22Rv1 (cell line): Measurements from ENCODE around the gene NCOA4.
"Not testable (repeated sequence)": the region's sequence is repeated elsewhere in the genome, so short reads cannot be mapped to it uniquely, and the experiment has no call there.

Experiments
- H3K27ac ChIP-seq: fragments of 450-650 bp; 2 replicates; pipeline ENCODE4 v1.5.1; 2017
- ZFX ChIP-seq: fragments of 450-650 bp; IDR thresholded peaks from 2 replicates; pipeline ENCODE4 v1.6.1; 2017; ENCODE audit warnings: antibody characterized with exemption, borderline replicate concordance
- TF ChIP-seq, protein P1 (sequence below): fragments of 450-650 bp; IDR thresholded peaks from 2 replicates; pipeline ENCODE4 v1.5.1; 2017; ENCODE audit warnings: mild to moderate bottlenecking

Gene NCOA4

DNA sequence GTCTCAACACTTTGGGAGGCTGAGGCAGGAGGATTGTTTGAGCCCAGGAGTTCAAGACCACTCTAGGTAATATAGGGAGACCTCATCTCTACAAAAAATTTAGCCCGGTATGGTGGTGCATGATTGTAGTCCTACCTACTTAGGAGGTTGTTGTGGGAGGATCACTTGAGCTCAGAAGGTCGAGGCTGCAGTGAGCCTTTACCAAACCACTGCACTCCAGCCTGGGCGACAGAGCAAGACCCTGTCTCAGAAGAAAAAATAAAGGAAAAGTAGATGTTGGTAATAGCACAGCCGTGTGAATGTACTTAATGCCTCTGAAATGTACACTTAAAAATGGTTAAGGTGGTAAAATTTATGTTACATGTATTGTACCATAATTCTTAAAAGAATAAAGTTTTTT, 32.9 kb downstream of the NCOA4 start:
- H3K27ac ChIP-seq: no peak overlapping the region
- no peak for TF ChIP-seq ZFX
- TF ChIP-seq, protein P1, sequence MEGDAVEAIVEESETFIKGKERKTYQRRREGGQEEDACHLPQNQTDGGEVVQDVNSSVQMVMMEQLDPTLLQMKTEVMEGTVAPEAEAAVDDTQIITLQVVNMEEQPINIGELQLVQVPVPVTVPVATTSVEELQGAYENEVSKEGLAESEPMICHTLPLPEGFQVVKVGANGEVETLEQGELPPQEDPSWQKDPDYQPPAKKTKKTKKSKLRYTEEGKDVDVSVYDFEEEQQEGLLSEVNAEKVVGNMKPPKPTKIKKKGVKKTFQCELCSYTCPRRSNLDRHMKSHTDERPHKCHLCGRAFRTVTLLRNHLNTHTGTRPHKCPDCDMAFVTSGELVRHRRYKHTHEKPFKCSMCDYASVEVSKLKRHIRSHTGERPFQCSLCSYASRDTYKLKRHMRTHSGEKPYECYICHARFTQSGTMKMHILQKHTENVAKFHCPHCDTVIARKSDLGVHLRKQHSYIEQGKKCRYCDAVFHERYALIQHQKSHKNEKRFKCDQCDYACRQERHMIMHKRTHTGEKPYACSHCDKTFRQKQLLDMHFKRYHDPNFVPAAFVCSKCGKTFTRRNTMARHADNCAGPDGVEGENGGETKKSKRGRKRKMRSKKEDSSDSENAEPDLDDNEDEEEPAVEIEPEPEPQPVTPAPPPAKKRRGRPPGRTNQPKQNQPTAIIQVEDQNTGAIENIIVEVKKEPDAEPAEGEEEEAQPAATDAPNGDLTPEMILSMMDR: no peak

DNA sequence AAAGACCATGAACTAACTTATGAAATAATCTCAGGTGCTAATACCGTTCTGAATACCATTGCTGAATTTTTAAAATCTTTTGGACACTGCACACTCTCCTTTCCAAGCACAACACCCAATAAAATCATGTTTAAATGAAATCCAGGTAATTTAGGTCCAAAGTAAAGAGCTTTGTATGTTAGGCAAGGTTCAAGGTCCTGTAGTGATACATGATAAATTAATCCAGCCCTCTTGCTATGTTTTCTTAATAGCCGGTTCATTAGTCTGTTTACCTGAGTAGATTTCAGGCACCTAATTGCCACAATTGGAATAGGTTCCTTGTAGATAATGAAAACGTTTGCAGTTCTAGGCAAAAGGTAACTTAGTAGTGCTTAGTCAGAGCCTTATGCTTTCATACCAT, 44.8 kb downstream of the NCOA4 start:
- not testable (repeated sequence) for H3K27ac ChIP-seq

DNA sequence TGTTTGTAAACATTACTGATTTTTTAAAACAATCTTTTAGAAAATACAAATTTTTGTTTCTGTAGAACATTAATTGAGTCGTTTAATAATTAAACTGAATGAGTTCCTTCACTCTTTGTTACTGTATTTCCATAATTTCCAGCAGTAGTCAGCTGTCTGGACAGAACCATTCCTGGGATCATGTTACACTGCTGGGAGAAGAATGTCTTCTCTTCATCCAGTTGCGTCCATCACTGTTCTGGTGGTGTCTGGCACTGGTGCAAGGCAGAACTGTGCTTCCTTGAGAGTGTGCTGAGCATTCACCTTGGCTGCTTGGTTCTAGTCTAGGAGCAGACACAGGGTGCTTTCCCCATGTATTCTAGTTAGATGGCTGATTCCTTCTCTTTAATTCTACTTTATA, 46.0 kb downstream of the NCOA4 start:
- not testable (repeated sequence) for H3K27ac ChIP-seq

DNA sequence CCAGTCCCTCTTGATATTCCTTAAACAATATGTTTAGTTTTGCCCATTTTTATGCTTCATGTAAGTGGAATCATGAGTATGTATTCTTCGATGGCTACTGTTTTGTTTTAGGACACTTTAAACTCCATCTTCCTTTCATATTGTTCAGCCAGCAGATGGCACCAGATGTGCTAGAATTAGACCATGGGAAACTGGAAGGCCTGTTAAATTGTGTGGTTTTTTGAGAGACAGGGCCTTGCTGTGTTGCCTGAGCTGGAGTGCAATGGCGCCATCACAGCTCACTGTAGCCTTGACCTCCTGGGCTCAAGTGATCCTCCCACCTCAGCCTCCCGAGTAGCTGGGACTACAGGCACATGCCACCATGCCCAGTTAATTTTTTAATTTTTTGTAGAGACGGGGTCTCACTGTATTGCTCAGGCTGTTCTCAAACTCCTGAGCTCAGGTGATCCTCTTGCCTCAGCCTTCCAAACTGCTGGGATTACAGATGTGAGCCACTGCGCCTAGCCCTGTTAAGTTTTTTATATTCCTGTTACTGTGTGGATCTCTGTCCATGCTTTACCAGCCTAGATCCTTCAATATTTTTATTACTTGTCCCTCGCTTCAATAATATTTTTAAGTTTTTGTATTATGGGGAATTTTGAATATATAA, 46.8 kb downstream of the NCOA4 start:
- TF ChIP-seq, protein P1: peak; percentile 34
- not testable (repeated sequence) for H3K27ac ChIP-seq

DNA sequence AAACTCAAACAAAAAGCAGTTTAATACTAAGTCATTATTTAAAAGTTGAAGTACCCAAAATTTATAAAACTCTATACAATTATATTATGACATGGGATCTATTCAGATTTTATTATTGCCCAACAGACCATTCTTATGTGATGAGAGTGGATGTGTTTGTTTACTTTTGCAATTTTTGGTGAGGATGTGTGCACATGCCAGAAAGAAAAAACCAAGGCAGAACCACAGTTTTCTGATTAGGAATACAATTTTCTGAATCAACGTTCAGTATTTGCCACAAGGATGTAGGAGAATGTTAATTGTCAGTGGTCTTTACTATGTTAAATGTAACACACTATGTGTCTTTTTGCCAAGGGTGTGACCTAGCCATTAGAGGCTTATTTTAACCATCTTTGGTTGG, 49.1 kb downstream of the NCOA4 start:
- H3K27ac ChIP-seq: not testable (repeated sequence)

DNA sequence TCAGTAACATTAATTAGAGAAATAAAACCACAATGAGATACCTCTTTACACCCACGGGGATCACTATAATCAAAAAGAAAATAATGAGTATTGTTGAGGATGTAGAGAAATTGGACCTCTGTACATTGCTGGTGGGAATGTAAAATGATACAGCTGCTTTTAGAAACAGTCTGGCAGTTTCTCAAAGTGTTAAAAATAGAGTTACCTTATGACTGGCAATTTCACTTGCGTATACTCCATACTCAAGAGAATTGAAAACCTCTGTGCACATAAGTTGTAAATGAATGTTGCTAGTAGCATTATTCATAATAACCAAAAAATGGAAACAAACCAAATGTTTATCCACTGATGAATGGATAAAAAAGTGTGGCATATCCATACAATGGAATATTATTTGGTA, 51.9 kb downstream of the NCOA4 start:
- H3K27ac ChIP-seq: not testable (repeated sequence)

DNA sequence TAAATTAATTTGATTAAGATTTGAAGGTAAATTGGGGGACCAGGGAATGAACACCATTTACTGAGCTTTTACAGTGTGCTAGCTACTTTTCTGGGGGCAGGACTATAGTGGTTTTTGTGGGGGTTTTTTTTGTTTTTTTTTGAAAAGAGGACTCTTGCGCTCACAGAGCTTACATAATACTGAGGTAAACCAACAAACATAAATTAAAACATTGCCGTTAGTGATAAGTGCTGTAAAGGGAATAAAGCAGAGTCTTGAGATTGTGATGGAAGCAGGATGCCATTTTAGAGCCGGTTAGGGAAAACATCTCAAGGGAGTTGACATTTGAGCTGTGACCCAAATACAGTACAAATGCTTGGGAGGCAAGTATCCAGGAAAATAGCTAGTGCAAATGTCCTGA, 56.4 kb downstream of the NCOA4 start:
- H3K27ac ChIP-seq: not testable (repeated sequence)

DNA sequence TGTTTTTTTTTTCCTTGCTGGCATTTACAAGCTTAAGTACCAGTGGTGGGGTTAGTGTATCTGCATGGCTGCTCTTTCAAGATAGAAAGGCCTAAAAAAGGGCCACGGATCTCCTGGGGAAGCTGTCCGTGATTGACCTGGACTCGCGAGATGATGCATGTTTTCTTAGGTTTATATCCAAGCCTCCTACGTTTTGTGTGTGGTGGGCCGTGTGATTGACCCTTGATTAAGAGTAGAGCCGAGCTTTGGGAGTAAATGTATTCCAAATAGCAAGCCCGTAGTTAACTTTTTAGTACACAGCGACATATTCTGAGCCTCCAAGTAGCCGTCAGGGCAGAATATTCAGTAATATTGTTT, 57.6 kb downstream of the NCOA4 start:
- H3K27ac ChIP-seq: peak overlapping the region; percentile 42

DNA sequence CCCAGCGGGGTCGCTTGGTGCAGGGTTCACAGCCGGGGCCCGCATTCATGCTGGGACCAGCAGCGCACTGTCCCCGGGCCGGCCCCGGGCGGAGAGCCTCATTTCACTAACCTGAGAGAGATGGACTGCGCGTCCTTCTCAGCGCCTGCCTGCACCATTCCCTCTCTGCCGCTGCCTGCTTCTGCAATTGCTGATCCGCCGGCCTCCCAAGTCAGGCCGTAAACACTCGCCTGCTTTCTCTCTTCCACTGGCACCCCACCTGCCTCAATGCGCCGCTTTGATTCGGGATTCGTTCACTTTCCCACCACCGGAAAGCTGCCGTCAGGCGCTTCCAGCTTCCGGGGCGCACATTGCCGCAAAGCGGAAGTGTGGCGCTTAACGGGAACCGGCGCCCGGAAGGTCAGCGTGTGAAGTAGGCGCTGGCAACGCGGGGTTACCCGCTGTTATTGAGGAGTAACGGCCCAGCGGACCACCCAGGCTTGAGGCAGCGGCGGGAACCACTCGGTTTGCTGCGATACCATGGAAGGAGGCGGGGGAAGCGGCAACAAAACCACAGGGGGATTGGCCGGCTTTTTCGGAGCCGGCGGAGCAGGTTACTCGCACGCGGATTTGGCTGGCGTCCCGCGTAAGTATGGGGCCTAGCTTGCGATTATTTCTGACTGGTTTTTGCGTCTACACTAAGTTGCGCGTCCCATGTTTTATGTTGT, 58.2 kb downstream of the NCOA4 start, which contains the start of gene TIMM23:
TSS of gene TIMM23 (plus strand) at position 384 of the 707 bp plus-strand sequence. CDS start at position 520, 136 bp downstream.
- peak within 1 kb of the TSS; percentile 42 for H3K27ac ChIP-seq

DNA sequence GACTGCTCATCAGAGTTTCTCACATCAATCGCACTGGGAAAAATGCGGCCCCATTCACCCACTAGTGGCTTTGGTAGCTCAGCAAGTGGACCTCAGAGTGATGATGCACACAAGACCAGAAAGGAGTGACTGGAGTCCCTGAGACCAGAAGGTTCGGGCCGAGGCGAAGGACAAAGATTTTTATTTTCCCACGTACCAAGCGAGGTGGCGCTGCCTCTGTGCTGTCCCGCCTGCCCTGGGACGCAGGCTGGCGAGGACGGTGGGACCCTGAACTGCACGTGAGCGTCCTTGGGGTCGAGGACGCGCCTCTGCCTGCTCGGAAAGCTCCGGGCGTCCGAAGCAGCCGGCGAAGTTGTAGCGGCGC, 58.7 kb downstream of the NCOA4 start:
- H3K27ac ChIP-seq: peak overlapping the region; percentile 42
- TF ChIP-seq, protein P1: 0 out of 2 replicates have a peak, but pooled peaks have one; percentile 11

DNA sequence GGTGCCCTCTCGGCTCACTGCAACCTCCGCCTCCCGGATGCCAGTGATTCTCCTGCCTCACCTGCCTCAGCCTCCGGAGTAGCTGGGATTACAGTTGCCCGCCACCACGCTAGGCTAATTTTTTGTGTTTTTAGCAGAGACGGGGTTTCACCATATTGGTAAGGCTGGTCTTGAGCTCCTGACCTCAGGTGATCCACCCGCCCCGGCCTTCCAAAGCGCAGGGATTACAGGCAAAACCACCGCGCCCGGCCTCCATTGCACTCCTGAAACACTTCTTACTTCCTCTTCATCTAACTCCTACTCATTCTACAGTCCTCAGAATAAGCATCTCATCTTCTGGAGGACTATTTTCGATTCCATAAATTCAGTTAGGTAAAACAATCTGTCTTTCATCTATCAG, 59.4 kb downstream of the NCOA4 start:
- not testable (repeated sequence) for H3K27ac ChIP-seq

DNA sequence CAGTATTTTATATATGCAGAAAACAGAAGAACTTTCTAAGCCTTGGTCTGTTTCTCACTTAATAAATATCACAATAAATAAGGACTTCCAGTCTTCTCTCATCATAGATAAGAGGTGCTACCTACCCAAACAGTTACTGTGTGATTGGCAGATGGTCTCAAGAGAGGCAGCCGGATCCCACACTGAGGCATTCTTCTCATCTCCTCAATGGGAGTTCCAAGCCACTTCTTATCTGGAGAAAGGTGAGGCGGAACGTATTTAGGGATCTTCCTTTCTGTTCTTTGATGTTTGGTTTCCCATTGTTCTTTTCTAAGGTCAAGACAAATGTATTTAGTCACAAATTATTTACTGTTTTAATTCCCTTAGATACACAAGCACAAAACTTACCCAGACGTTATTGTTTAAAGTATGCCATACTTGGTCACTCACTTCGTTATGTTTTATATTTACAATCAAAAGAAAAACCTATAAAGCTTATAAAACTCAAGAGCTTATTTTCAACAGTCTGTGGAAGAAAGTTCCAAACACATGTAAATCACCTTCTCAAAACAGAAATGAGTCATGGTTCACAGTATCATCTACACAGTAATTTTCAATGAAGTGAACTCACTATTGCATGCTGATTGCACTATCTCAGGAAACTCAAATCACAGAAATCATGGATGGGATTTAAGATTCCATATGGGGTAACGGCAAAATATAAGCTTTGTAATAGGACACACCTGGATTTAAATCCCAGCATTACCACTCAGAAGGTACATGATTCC, 67.6 kb downstream of the NCOA4 start:
- H3K27ac ChIP-seq: not testable (repeated sequence)

DNA sequence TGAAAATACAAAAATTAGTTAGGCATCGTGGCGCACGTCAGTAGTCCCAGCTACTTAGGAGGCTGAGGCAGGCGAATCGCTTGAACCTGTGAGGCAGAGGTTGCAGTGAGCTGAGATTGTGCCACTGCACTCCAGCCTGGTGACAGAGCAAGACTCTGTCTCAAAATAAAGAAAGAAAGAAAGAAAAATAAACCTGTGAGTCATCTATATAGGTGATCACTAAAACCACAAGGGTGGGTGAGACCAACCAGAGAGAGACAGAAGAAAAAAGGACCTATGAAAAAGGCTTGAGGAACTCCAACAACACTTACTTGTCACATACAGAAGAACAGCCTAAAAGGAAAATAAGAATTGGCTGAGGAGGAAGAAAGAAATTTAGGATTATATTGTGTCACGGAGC, 72.5 kb downstream of the NCOA4 start:
- H3K27ac ChIP-seq: not testable (repeated sequence)

DNA sequence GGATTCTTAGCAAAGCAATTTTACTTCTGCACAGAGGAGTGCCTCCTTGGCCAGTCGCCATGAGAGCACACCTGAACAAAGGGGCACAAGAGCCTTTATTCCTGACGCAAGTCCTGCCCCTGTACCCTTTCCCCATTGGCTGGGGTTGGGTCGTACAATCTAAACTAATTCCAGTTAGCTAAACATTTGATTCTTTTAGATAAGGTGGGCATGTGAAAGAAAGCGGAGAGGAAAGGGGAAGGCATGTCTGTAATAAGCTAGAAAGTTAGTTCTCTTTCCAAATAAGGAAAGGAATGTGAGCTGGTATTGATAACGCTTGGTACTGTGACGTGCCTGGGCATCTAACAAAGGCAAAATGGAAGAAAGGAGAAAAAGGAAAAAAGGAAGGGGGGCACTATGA, 73.8 kb downstream of the NCOA4 start:
- not testable (repeated sequence) for H3K27ac ChIP-seq
